ENCODE results near the gene GPS2. TPM values are rescaled to one million over a fixed set of nuclear protein-coding genes. Genes with fewer than 3 reads are reported as not detected.

Gene GPS2
- total RNA-seq, 4 donors from 2014 or later: 52.7 to 89.2 (median 75.6) TPM

GRCh38 chr17:7312432-7313087 is 2.6 kb downstream of the GPS2 start:
- no peak for TF ChIP-seq CTCF (IDR thresholded peaks at IDR 0.05; ENCODE audit: low read depth)

- no peak for TF ChIP-seq CTCF (IDR thresholded peaks at IDR 0.05; ENCODE audit: low read depth)
These were observed 4.0 kb downstream of the GPS2 start for GRCh38 chr17:7311110-7311705.

- no peak for TF ChIP-seq CTCF (IDR thresholded peaks at IDR 0.05; ENCODE audit: low read depth)
These were observed 5.5 kb downstream of the GPS2 start for GRCh38 chr17:7309628-7310027.

GRCh38 chr17:7308625-7309433 is 6.3 kb downstream of the GPS2 start:
- no peak for TF ChIP-seq CTCF (IDR thresholded peaks at IDR 0.05; ENCODE audit: low read depth)

GRCh38 chr17:7307686-7308624 is 7.2 kb downstream of the GPS2 start:
- no peak for TF ChIP-seq CTCF (IDR thresholded peaks at IDR 0.05; ENCODE audit: low read depth)

GRCh38 chr17:7306911-7307685 is 8.1 kb downstream of the GPS2 start, which contains the start of gene EIF5A:
Gene EIF5A, plus strand, starts transcription at chr17:7307628. Its CDS starts 2,008 bp downstream, at chr17:7309636.
- no peak for TF ChIP-seq CTCF (IDR thresholded peaks at IDR 0.05; ENCODE audit: low read depth)
